Bronchial epithelial cell (primary cell): ENCODE results near the gene MT1X. TPM values are rescaled to one million over a fixed set of nuclear protein-coding genes. Genes with fewer than 3 reads are reported as not detected.

ENCODE experiments used
- DNase-seq: peaks from one replicate; pipeline ENCODE4 v3.0.0-alpha.2; 2010; ENCODE audit warnings: low read depth
- FAIRE-seq: peaks from 2 replicates; lab custom pipeline; 2011; peaks lifted over from hg19 to GRCh38; lab: Jason Lieb, UNC
- H3K27me3 ChIP-seq: 2 replicates; pipeline ENCODE4 v1.5.1; 2011; ENCODE audit warnings: low read length; ENCODE audit not compliant: control insufficient read depth, insufficient read depth
- H3K36me3 ChIP-seq: 2 replicates; pipeline ENCODE4 v1.5.1; 2011; ENCODE audit warnings: low read length; ENCODE audit not compliant: control insufficient read depth, insufficient read depth
- H3K4me3 ChIP-seq: 2 replicates; pipeline ENCODE4 v1.5.1; 2011; ENCODE audit warnings: mild to moderate bottlenecking, low read depth, low read length, control low read depth
- total RNA-seq: library from RNA; depleted of rRNA; stranded (reverse); fragments of >200 nt; gene quantifications from 2 replicates; pipeline ENCODE4 v1.2.1, GENCODE V29; 2014
- TF ChIP-seq, protein P1 (sequence below): IDR thresholded peaks from 2 replicates; pipeline ENCODE4 v1.5.1; 2011; ENCODE audit warnings: mild to moderate bottlenecking, moderate library complexity, low read length, control low read depth, inconsistent platforms; ENCODE audit not compliant: insufficient read depth, severe bottlenecking

Gene MT1X
- total RNA-seq, 1 donor from 2014 or later = 212 TPM

DNA sequence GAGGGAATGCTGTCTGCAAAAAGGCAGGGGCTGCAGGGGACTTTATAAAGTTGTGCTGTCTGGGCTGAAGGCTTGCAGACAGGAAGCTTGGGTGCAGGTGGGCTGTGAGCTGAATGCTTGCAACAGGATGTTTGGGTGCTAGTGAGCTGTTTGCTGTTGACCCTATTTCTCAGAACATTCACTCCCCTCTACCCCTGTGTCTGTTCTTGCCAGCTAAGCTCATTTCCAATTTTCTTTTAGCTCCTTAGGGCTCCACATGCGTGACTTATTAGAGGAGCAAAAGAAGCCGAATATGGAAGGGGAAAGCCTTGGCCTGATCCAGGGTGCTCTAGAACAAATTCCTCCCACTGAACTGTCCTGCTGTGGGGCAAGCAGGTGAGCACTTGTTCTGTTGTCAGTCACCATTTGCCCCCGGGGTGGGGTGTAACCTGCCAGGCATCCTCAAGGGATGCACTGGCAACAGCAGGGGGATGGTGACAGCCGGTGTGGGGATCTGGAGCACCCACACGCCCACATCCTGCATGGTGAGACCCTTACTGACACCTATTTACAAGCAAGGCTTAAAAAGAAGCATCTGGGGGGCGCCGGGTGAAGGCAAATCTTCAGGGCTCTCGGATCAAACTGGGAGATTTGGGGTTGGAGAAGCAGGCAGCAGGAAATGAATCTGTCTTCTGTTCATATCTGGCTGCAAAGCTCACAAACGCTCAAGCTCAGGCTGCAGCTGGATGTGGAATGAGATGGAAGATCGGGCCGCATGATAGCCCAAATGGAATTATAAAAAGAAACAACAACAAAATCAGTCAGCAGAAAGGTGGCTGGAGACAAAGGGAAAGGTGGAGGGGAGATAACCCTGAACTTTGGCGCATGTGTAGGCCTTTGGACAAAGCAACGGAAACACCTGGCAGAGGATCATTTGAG is 26.5 kb downstream of the MT1X start:
- H3K4me3 ChIP-seq = no peak overlapping the region
- TF ChIP-seq, protein P1, sequence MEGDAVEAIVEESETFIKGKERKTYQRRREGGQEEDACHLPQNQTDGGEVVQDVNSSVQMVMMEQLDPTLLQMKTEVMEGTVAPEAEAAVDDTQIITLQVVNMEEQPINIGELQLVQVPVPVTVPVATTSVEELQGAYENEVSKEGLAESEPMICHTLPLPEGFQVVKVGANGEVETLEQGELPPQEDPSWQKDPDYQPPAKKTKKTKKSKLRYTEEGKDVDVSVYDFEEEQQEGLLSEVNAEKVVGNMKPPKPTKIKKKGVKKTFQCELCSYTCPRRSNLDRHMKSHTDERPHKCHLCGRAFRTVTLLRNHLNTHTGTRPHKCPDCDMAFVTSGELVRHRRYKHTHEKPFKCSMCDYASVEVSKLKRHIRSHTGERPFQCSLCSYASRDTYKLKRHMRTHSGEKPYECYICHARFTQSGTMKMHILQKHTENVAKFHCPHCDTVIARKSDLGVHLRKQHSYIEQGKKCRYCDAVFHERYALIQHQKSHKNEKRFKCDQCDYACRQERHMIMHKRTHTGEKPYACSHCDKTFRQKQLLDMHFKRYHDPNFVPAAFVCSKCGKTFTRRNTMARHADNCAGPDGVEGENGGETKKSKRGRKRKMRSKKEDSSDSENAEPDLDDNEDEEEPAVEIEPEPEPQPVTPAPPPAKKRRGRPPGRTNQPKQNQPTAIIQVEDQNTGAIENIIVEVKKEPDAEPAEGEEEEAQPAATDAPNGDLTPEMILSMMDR = no peak
- FAIRE-seq = no peak
- DNase-seq = no peak
- H3K36me3 ChIP-seq = no peaks in the 10 kb centered on the region
- H3K27me3 ChIP-seq = no peaks in the 10 kb centered on the region

DNA sequence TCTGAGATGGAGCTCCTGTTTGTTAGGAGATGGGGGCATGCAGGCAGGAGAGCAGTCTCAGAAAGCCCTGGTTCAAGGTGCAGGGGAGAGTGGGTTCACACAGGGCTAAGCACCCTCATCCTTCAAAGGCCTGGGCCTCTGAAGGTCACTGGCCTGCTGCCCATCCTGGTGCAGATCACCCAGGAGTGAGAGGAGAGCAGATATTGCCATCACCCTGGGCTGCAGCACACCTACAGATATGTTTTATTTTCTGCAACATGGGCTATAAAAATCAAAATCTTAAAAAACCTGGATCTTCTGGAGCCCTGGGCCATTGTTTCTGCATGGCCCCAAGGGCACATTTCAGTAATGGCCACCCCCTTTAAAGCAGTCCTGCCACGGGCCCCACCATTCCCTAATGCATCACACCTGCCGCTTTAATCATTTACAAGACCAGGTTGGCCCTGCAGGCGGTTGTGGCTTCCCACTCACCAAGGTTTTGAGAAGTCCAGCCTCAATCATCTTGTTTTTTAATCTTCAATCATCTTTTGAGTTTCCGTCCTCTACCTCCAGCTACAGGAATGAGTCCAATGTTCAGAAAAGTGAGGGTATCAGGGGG is 27.3 kb downstream of the MT1X start:
- TF ChIP-seq, protein P1 = no peak
- no peak for DNase-seq
- no peak for FAIRE-seq
- Histone ChIP-seq H3K36me3 (no peaks in the 10 kb centered on the region), H3K27me3 (no peaks in the 10 kb centered on the region), H3K4me3 (no peak overlapping the region)

DNA sequence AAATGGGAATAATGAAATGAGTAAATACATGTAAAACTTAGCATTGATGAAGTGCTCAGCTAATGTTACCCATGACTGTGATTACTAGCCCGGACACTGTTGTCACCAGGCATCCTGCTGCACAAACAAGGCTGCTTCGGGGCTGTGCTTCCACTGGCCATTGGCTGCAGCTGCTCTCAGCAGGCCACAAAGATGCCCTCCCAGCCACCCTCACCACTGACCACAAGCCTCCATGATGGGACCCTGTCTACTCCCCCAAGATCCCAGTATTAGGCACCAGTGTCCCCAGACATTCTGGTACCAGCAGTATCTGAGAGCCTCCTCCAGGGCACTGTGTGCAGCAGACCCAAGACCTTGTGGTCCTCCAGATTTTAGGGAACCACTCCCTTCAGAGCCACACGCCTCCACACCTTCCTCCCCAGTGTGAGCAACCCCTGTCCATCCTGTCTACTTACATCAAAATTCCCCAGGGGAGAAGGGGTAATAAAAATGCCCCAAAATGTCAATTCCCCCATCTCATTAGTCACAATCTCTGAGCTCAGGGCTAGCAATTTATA is 28.0 kb downstream of the MT1X start:
- no peak overlapping the region for H3K4me3 ChIP-seq
- H3K36me3 ChIP-seq = no peaks in the 10 kb centered on the region
- FAIRE-seq = no peak
- no peak for DNase-seq
- H3K27me3 ChIP-seq = no peaks in the 10 kb centered on the region
- TF ChIP-seq, protein P1 = no peak

DNA sequence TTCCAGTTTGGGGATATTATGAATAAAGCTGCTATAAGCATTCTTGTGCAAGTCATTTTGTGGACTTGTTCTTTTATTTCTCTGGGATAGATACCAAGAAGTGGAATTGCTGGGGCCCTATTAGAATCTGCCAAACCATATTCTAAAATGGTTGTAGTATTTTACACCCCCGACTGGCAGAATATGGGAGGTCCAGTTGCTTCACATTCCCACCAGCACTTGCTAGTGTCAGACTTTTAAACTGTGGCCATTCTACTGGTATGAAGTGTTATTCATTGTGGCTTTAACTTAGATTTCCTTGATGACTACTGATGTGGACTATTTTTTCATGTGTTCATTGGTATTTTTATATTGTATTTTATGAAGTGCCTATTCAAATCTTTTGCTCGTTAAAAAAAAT is 29.6 kb downstream of the MT1X start:
- DNase-seq = no peak
- Histone ChIP-seq H3K36me3 (no peaks in the 10 kb centered on the region), H3K27me3 (no peaks in the 10 kb centered on the region), H3K4me3 (no peak overlapping the region)
- no peak for FAIRE-seq
- TF ChIP-seq, protein P1 = no peak

DNA sequence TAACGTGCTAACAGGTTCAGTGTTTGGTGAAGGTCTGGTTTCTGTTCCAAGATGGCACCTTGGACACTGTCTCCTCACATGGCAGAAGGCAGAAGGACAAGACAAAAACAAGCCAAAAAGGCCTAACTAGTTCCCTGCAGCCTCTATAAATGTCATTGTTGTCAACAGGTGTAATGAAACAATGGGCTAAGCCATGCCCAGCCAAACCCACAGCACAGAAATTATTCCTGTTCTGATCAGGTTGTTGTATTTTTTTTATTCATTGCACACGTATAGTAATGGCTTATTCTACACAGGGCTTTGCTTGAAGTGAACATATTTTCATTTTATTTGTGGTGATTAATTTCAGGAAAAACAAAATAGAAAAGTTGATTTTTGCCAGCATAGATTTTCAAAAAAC is 31.5 kb downstream of the MT1X start:
- no peaks in the 10 kb centered on the region for H3K36me3 ChIP-seq
- TF ChIP-seq, protein P1 = no peak
- no peak overlapping the region for H3K4me3 ChIP-seq
- no peaks in the 10 kb centered on the region for H3K27me3 ChIP-seq
- DNase-seq (no peak), FAIRE-seq (no peak)
